HepG2 (cell line): ENCODE measurements around the gene CSF3R. TPM values are rescaled to one million over a fixed set of nuclear protein-coding genes. Genes with fewer than 3 reads are reported as not detected.

Experiments
- EP300 ChIP-seq, 3 experiments: sonication (generic) in 1 of 3; formaldehyde crosslinking in 1 of 3; IDR thresholded peaks; 2 replicates each; pipeline versions ENCODE4 v1.5.1 to v1.6.1; 2011 to 2020; ENCODE audit warnings: low read depth in 2 of 3, low read length in 2 of 3, borderline replicate concordance in 1 of 3, improper control_type of control experiment in 1 of 3, mild to moderate bottlenecking in 1 of 3, missing genetic modification reagents in 1 of 3, moderate library complexity in 1 of 3
- ISL2 ChIP-seq: sonication (generic); formaldehyde crosslinking; IDR thresholded peaks from 2 replicates; pipeline ENCODE4 v1.5.0; 2020; ENCODE audit warnings: missing genetic modification reagents
- ISX ChIP-seq: sonication (generic); formaldehyde crosslinking; conservative IDR thresholded peaks from 2 replicates; pipeline ENCODE4 v1.5.0; 2020; ENCODE audit warnings: missing genetic modification reagents
- KDM2A ChIP-seq: sonication (generic); formaldehyde crosslinking; IDR thresholded peaks from 2 replicates; pipeline ENCODE4 v1.4.0; 2020; ENCODE audit warnings: low read depth, missing genetic modification reagents, borderline replicate concordance
- U2AF1 ChIP-seq: fragments of 200-400 bp; formaldehyde crosslinking; optimal IDR thresholded peaks from 2 replicates; pipeline ENCODE3; 2017; ENCODE audit warnings: mild to moderate bottlenecking, low read depth, low read length
- XRCC5 ChIP-seq: fragments of 200-400 bp; formaldehyde crosslinking; optimal IDR thresholded peaks from 2 replicates; pipeline ENCODE3; 2017; ENCODE audit warnings: mild to moderate bottlenecking, low read length
- YEATS4 ChIP-seq: sonication (generic); formaldehyde crosslinking; IDR thresholded peaks from 2 replicates; pipeline ENCODE4 v1.4.0; 2020; ENCODE audit warnings: missing genetic modification reagents, borderline replicate concordance
- ZNF121 ChIP-seq: sonication (generic); formaldehyde crosslinking; IDR thresholded peaks from 2 replicates; pipeline ENCODE4 v1.5.0; 2020; ENCODE audit warnings: mild to moderate bottlenecking, missing genetic modification reagents
- ZNF354B ChIP-seq: sonication (generic); formaldehyde crosslinking; IDR thresholded peaks from 2 replicates; pipeline ENCODE4 v1.8.0; 2022; ENCODE audit warnings: mild to moderate bottlenecking, missing genetic modification reagents
- ZNF549 ChIP-seq: sonication (generic); formaldehyde crosslinking; IDR thresholded peaks from 2 replicates; pipeline ENCODE4 v1.5.0; 2020; ENCODE audit warnings: missing genetic modification reagents
- polyA plus RNA-seq, 8 experiments: library from polyadenylated mRNA; depleted of rRNA in 3 of 8; stranded (reverse) in 7 of 8; unstranded in 1 of 8; fragments of >200 nt; fragmentation: Illumina TruSeq in 4 of 8; extraction: Trizol in 4 of 8; gene quantifications; 2 replicates each; pipeline versions ENCODE4 v1.2.1 to v1.2.3, GENCODE V29; 2011 to 2016; ENCODE audit warnings: low read depth in 4 of 8, missing spikeins in 1 of 8, mixed read lengths in 1 of 8; ENCODE audit not compliant: insufficient read depth in 1 of 8
- total RNA-seq, 5 experiments: library from RNA; depleted of rRNA; stranded (reverse); fragments of >200 nt; fragmentation: Illumina TruSeq; extraction: Trizol; gene quantifications; 2 replicates each; pipeline ENCODE4 v1.2.3, GENCODE V29; 2016; ENCODE audit warnings: low read depth in 1 of 5
- TF ChIP-seq, protein P1 (sequence below): sonication (generic); formaldehyde crosslinking; IDR thresholded peaks from 2 replicates; pipeline ENCODE4 v1.5.0; 2020; ENCODE audit warnings: missing genetic modification reagents
- TF ChIP-seq, protein P2 (sequence below): sonication (generic); formaldehyde crosslinking; IDR thresholded peaks from 2 replicates; pipeline ENCODE4 v1.4.0; 2020; ENCODE audit warnings: mild to moderate bottlenecking, missing genetic modification reagents
- TF ChIP-seq, protein P3 (sequence below): sonication (generic); formaldehyde crosslinking; IDR thresholded peaks from 2 replicates; pipeline ENCODE4 v1.4.0; 2020; ENCODE audit warnings: mild to moderate bottlenecking, missing genetic modification reagents, borderline replicate concordance

The CSF3R gene
- total and polyA plus RNA-seq, 2 of the 13 experiments (the other 11 are each of a cell fraction or from before 2014, with no cell fraction given) = 11.9 to 28.8 TPM

DNA sequence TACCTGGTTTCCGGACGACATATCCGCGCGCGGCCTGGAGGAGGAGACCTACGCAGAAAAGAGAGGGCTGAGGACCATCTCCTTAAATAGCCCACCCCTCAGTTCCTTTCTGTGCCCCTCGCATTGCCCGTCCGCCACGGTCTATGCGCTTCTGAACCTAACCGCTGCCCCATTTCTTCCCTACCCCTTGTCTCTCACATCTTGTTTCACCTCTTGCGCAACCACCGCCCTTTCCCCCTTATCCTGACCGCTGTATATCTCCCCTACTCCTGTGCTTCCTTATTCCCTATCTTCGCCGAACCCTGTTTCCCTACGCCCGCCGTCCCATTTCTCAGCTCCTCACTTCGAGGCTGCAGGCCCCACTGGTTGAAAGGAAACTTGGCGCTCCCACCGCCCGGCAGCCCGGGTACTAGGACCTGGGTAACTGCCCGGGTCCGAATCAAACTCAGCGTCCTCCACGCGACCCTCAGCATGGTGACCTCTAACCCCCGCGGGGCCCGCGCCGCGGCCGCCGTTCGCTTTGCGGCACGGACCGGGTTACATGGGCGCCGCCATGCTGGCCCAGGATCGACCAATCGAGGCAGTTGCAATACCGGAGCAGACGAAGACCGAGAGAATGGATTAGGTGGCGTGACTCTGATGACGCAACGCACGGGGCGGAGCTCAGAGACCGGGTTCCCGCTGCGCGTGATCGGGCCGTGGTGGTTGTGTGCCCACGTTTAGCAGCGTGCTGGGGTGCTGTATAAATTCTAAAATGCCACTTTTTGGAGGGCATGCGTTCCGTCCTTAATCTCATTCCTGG, 18.7 kb downstream of the CSF3R start, which contains the start of gene MRPS15 (continued):
- TF ChIP-seq, protein P1, sequence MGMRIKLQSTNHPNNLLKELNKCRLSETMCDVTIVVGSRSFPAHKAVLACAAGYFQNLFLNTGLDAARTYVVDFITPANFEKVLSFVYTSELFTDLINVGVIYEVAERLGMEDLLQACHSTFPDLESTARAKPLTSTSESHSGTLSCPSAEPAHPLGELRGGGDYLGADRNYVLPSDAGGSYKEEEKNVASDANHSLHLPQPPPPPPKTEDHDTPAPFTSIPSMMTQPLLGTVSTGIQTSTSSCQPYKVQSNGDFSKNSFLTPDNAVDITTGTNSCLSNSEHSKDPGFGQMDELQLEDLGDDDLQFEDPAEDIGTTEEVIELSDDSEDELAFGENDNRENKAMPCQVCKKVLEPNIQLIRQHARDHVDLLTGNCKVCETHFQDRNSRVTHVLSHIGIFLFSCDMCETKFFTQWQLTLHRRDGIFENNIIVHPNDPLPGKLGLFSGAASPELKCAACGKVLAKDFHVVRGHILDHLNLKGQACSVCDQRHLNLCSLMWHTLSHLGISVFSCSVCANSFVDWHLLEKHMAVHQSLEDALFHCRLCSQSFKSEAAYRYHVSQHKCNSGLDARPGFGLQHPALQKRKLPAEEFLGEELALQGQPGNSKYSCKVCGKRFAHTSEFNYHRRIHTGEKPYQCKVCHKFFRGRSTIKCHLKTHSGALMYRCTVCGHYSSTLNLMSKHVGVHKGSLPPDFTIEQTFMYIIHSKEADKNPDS (CRISPR knock-in tag) = 0 out of 2 replicates have a peak, but pooled peaks have one; percentile 71
- TF ChIP-seq ISX (CRISPR knock-in tag) (no peak), KDM2A (peak; percentile 99), ZNF549 (CRISPR knock-in tag) (no peak), XRCC5 (peak; percentile 99), EP300 (IDR thresholded peaks at IDR 0.05; ENCODE audit: low read depth in 2 of 2, low read length in 2 of 2) (peak; percentile 80 to 94), EP300 (CRISPR knock-in tag; IDR thresholded peaks at IDR 0.05; ENCODE audit: borderline replicate concordance) (peak; percentile 86), ZNF121 (CRISPR knock-in tag) (0 out of 2 replicates have a peak, but pooled peaks have one; percentile 11), U2AF1 (peak; percentile 87), ZNF354B (CRISPR knock-in tag) (no peak), YEATS4 (CRISPR knock-in tag) (peak; percentile 87), ISL2 (CRISPR knock-in tag) (peak; percentile 81)
- TF ChIP-seq, protein P2, sequence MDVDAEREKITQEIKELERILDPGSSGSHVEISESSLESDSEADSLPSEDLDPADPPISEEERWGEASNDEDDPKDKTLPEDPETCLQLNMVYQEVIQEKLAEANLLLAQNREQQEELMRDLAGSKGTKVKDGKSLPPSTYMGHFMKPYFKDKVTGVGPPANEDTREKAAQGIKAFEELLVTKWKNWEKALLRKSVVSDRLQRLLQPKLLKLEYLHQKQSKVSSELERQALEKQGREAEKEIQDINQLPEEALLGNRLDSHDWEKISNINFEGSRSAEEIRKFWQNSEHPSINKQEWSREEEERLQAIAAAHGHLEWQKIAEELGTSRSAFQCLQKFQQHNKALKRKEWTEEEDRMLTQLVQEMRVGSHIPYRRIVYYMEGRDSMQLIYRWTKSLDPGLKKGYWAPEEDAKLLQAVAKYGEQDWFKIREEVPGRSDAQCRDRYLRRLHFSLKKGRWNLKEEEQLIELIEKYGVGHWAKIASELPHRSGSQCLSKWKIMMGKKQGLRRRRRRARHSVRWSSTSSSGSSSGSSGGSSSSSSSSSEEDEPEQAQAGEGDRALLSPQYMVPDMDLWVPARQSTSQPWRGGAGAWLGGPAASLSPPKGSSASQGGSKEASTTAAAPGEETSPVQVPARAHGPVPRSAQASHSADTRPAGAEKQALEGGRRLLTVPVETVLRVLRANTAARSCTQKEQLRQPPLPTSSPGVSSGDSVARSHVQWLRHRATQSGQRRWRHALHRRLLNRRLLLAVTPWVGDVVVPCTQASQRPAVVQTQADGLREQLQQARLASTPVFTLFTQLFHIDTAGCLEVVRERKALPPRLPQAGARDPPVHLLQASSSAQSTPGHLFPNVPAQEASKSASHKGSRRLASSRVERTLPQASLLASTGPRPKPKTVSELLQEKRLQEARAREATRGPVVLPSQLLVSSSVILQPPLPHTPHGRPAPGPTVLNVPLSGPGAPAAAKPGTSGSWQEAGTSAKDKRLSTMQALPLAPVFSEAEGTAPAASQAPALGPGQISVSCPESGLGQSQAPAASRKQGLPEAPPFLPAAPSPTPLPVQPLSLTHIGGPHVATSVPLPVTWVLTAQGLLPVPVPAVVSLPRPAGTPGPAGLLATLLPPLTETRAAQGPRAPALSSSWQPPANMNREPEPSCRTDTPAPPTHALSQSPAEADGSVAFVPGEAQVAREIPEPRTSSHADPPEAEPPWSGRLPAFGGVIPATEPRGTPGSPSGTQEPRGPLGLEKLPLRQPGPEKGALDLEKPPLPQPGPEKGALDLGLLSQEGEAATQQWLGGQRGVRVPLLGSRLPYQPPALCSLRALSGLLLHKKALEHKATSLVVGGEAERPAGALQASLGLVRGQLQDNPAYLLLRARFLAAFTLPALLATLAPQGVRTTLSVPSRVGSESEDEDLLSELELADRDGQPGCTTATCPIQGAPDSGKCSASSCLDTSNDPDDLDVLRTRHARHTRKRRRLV (CRISPR knock-in tag) = no peak
- TF ChIP-seq, protein P3, sequence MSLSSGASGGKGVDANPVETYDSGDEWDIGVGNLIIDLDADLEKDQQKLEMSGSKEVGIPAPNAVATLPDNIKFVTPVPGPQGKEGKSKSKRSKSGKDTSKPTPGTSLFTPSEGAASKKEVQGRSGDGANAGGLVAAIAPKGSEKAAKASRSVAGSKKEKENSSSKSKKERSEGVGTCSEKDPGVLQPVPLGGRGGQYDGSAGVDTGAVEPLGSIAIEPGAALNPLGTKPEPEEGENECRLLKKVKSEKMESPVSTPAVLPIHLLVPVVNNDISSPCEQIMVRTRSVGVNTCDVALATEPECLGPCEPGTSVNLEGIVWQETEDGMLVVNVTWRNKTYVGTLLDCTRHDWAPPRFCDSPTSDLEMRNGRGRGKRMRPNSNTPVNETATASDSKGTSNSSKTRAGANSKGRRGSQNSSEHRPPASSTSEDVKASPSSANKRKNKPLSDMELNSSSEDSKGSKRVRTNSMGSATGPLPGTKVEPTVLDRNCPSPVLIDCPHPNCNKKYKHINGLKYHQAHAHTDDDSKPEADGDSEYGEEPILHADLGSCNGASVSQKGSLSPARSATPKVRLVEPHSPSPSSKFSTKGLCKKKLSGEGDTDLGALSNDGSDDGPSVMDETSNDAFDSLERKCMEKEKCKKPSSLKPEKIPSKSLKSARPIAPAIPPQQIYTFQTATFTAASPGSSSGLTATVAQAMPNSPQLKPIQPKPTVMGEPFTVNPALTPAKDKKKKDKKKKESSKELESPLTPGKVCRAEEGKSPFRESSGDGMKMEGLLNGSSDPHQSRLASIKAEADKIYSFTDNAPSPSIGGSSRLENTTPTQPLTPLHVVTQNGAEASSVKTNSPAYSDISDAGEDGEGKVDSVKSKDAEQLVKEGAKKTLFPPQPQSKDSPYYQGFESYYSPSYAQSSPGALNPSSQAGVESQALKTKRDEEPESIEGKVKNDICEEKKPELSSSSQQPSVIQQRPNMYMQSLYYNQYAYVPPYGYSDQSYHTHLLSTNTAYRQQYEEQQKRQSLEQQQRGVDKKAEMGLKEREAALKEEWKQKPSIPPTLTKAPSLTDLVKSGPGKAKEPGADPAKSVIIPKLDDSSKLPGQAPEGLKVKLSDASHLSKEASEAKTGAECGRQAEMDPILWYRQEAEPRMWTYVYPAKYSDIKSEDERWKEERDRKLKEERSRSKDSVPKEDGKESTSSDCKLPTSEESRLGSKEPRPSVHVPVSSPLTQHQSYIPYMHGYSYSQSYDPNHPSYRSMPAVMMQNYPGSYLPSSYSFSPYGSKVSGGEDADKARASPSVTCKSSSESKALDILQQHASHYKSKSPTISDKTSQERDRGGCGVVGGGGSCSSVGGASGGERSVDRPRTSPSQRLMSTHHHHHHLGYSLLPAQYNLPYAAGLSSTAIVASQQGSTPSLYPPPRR (CRISPR knock-in tag) = peak; percentile 67; the same call in 1 of the 2 replicates
